ENCODE data around the gene NAV3.

The NAV3 gene

GRCh38 chr12:78261901-78262300, 431.2 kb downstream of the NAV3 start:
- no peak for DNase-seq (ENCODE audit: low spot score)
